GM21528 (cell line): ENCODE data around the gene TRAT1.
A peak's percentile ranks its signal among the peaks of the same experiment; 100 is the strongest.
"Not testable (repeated sequence)": the region's sequence is repeated elsewhere in the genome, so short reads cannot be mapped to it uniquely, and the experiment has no call there.

Experiments used
- ATAC-seq: cut with Tn5 transposase; IDR thresholded peaks from one replicate; pipeline ENCODE4 v1.9.1; 2021; ENCODE audit warnings: mild to moderate bottlenecking, moderate library complexity; ENCODE audit not compliant: unreplicated experiment, low FRiP score

TRAT1 gene, protein sequence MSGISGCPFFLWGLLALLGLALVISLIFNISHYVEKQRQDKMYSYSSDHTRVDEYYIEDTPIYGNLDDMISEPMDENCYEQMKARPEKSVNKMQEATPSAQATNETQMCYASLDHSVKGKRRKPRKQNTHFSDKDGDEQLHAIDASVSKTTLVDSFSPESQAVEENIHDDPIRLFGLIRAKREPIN

DNA sequence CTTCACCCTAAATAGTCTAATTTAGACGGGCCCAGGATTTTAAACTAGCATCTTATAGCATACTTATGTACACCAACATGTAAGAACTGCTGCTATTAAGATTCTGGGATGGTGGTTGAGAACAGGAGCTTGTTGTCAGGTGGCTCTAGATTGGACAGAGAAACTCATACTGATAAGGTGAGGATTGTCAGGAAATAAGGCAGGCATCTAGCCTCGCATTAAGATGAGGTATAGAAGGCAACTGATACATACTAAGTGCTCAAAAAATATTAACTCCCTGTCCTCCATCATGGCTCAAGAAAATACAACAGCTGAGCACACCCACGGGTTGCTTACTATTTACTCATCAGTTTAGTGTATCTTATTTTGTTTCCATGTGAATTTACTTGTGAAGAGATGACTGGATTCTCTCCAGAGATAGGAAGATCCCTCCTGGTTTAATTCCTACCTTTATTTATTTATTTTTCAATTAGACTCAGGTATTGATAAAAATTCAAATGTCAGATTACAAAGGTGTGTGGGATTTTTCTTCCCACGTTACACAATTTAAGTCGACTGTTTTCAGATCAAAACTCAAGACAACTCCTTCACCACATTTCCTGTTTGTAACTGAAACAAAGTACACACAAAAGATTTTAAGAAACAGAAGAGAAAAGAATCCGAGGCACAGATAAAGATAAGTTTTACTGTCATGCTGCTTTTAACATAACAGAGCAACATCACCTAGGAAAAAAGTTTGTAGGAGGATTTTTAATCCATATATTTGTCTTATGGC lies at the start of gene TRAT1:
Gene TRAT1, plus strand, starts transcription at position 664 of the 775 bp plus-strand sequence. CDS start 142 bp downstream, outside the sequence.
- ATAC-seq = no peak

GRCh38 chr3:108775649-108776048 lies 46.9 kb upstream of the TRAT1 start:
- no peak for ATAC-seq

- ATAC-seq = no peak
These were observed 43.1 kb upstream of the TRAT1 start for GRCh38 chr3:108779496-108779895.

DNA sequence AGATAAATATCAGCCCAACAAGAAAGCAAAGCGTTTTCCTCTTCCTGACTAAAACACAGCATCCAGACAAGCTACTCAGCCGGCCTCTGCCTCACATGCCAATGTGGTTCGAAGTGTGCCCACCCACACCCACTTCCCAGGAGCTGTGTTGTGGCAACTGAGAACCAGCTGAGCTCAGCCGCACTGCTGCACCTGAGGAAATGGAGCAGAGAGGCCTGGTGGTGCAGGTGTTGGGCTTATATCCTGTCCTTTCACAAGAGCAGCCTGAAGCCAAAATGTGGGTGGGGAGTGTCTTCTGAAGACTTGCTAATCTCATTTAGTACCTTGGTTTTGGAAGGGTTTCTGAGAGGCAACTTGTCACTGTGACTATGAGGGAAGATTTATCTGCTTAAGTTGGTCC lies 42.4 kb upstream of the TRAT1 start:
- ATAC-seq = no peak

DNA sequence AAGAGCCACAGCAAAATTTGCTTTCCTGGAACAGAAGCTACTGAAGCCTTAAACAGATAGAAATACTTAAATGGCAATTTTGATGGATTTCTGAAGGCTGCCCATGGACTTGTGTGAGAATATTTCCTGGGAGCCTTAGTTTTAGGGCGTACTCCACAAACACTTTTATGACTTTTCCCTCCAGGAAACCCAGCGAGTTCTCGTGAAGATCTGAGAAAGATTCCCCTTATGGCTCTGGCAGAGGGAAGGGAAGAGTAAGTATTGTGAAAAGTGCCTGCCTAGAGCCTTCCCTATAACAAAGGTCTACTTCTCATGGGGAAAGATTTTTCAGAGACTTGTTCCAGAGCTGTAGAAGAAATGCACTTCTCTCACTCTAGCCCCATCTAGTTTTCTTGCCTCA lies 31.1 kb upstream of the TRAT1 start:
- no peak for ATAC-seq

GRCh38 chr3:108804437-108804836 lies 18.1 kb upstream of the TRAT1 start:
- no peak for ATAC-seq

- no peak for ATAC-seq
These were observed 17.6 kb upstream of the TRAT1 start for GRCh38 chr3:108804966-108805365.

- no peak for ATAC-seq
These were observed 16.3 kb upstream of the TRAT1 start for GRCh38 chr3:108806316-108806715.

DNA sequence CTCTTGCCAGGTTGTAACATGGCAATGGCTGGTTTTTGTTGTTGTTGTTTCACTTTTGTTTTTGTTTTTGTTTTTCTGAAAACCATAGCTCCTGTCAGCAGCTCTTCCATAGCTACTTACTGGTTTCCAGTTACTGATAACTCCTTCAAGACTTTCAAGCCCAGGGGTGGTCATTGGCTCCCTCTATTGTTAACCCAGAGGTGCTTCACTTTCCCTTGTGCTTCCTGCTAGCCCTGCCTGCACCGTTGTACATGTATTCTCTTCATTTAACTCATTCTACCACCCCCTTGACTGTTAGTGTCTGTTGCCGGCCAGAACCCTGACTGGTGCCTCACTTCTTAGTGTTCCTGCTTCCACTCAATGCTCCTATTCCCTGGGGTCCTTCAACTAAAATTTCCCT lies 4.2 kb upstream of the TRAT1 start:
- peak; percentile 85 for ATAC-seq

- ATAC-seq = no peak
These were observed 2.0 kb upstream of the TRAT1 start for GRCh38 chr3:108820586-108820985.

- ATAC-seq = no peak
These were observed 641 bp downstream of the TRAT1 start for GRCh38 chr3:108823227-108823626.

DNA sequence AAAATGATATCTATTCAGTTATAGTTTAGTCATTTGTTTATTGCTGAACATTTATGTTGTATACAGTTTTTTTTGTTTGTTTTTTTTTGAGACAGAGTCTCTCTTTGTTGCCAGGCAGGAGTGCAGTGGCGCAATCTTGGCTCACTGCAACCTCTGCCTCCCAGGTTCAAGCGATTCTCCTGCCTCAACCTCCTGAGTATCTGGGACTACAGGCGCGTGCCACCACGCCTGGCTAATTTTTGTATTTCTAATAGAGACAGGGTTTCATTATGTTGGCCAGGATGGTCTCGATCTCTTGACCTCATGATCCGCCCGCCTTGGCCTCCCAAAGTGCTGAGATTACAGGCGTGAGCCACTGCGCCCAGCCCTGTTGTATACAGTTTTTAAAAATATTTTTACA lies 1.2 kb downstream of the TRAT1 start:
- not testable (repeated sequence) for ATAC-seq

DNA sequence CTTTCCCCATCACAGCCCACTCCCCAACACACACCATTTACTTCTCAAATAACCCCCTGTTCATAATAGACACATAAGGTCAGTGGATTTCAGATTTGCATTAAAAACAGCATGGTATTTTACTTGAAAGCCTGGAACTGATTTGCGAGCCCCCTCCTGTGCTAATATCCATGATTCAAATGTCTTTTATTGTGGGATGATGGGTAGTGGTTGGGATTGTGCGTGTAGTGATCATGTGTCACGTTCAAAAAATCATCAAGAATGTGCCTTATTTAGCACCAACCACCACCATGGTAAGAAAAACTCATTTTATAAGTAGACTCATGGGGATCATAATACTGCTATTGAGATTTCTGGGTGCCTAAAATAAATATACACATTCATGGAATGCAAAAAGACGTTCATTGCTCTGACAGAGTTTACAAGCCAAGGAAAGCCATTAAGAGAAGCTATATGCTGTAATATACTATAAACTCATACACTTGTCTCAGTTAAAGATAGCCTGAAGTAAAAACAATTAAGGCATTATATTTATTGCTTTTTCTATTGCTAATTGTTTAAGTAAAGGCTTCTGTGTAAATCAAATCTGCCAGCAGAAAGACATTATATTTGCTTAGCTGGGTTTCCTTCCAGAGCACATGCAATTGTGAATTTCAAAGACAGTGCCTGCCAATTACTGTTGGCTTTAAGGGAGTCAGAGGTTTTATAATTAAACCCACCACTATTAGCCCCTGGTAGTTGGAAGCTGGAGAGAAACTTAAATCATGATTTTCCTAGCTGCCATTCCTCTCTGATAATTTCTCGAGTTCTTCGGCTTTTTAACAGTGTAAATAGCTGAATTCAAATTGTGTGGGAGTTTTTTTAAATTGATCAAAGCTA lies 4.0 kb downstream of the TRAT1 start:
- no peak for ATAC-seq

GRCh38 chr3:108830381-108830780 lies 7.8 kb downstream of the TRAT1 start:
- ATAC-seq = no peak

DNA sequence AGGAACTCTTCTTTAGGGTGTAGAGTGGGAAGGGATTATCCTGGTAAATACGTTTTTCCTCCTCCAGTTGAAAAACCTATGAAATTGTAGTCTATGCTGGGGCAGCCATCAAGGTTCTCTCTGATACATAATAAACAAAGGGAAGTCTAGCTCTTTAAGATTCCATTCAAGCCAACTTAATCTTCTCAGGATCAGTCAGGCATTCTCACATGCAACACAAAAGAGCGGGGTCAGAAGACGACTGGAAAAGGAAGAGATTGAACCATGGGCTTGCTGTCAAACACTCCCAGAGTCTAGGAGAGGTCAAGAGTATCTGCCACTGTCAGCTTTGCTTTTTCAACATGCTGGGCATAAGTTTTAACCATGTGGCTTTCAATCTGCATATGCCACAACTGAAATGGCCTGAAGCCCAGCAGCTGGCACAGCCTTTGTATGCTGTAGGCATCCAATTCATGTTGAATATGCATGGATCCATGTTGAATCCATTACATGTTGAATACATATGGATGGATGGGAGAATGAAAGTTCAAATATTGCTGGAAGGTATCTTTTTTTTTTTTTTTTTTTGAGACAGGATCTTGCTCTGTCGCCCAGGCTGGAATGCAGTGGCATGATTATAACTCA lies 8.5 kb downstream of the TRAT1 start:
- ATAC-seq = no peak

DNA sequence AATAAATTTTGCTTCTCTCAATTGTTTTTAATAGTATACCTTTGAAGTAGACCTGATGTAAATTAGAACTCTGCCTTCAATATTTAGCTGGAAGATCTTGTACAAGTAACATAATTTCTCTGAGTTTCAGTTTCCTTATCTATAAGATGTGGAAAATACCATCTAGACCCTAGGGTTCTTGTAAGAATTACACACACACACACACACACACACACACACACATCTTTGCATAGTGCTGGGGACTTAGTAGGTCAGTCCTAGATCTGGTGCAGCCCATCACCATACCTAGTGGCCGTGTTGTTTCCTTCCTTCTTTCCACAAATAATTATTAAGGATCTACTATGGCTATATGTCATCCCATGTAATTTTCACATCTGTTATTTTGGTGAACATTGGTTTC lies 11.0 kb downstream of the TRAT1 start:
- no peak for ATAC-seq

DNA sequence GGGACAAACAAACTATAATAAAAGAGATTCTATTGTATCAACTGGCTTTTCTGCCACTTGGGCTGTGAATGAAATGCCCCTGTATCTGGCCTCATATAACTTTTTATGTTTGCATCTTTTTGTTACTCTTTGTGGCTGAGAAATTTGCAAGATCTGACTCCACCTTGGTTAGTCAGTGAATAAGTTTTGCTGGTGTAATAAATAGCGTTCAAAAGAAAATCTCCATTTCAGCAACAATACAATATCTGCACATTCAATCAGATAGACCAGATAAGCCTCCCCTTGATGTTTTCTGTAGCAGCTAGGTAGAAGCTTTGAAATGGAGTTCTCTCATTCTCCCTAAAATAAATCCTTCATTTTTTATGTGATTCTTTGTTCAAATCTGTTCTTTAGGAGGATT lies 12.0 kb downstream of the TRAT1 start:
- ATAC-seq = no peak

GRCh38 chr3:108835101-108835500 lies 12.5 kb downstream of the TRAT1 start:
- ATAC-seq = no peak

DNA sequence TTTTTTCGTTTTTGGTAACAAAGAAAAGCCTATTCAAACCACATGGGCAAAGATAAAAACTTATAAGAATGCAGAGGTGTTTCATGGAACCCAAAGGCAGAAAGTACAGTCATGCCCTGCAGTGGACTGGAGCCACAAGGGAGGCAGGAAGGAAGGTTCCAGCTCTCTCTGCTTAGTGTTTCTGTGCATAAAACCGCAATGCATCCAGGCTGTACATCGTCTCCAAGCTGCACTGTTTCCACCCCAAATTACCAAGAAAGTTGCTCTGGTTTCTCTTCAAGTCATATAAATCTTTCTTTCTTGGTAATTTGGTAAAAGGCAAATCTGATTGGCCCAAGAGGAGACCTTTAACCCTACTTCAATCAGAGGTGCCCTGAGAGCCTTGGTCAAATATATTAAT lies 15.8 kb downstream of the TRAT1 start:
- ATAC-seq = no peak

DNA sequence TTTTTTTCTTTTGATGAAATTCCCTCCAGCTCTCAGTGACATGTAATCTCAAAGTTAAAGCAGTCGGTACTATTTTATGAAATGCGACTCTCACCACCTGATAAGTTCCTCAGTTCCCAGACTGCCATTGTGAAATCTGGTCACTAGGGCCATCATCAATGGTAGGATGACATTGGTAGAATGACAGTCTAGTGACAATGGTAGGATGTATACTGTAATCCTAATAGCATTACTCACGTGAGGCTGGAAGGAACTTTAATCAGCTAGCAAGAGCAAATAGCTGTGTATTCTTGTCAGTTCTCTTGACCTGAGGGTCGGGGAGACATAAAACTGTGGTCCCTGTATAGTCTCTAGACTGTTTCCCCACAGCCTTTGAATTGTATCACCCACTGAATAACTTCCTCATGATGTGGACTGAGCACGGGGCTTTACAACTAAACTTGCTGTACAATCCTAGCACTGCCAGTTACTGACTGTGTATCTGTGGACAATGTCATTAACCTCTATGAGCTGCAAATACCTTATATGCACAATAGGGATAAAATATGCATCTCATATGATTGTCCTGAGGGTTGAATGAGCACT lies 23.2 kb downstream of the TRAT1 start:
- no peak for ATAC-seq
